Epithelial cell of alveolus of lung (primary cell): Measurements from ENCODE around the gene TSPAN6. TPM values are rescaled to one million over a fixed set of nuclear protein-coding genes. Genes with fewer than 3 reads are reported as not detected.

Experiments used
- total RNA-seq: library from RNA; depleted of rRNA; stranded (reverse); fragments of >200 nt; gene quantifications from 2 replicates; pipeline ENCODE4 v1.2.1, GENCODE V29; 2015

Gene TSPAN6
- total RNA-seq = 26.2 and 28.2 TPM in 2 replicates

DNA sequence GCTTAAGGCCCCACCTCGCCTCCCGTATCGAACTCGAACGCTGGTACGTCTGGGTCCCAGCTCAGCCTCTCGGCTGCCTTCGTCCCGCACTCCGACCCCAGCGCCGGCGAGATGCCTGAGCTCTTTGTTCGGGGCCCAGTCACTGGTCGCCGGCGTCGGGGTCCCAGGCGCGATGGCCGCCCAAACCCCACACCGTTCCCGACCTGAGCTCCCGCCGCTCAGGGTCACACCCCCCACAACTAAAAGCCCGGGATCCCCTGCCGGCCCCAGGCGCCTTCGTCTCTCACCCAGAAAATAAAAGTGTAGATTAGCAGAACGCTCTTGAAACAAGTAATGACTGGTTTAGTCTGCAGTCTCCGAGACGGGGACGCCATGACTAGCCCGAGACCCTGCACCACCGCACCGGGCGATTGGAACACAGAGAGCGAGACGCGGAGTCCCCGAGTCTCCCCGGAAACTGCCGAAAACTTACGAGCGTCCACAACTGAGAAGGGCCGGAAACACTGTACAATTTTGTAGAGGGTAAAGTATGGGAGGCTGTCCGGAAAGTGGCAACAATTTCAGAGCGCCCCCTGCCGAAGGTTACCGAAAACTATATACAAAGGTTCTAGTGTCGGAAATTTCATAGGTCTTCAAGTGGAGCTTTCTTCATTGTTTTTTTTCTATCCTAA, at the start of gene TSPAN6:
TSS of gene TSPAN6 (minus strand) at position 486 of the 671 bp plus-strand sequence. CDS start at position 374, 112 bp downstream.

GRCh38 chrX:100643956-100644860, 7.6 kb upstream of the TSPAN6 start, which contains the start of gene SRPX2:
Gene SRPX2, plus strand, starts transcription at chrX:100644199. Its CDS starts 2,124 bp downstream, at chrX:100646323.

GRCh38 chrX:100584611-100585010, 52.0 kb downstream of the TSPAN6 start, which contains the start of gene TNMD:
Gene TNMD, plus strand, starts transcription at chrX:100584936. Its CDS starts 83 bp downstream, at chrX:100585019.

Other genes with a start within 250 kb of the TSPAN6 start
- gene PCDH19, start 226.5 kb downstream of the TSPAN6 start, total RNA-seq = under 0.01 TPM in 2 replicates
- not detected in 2 replicates for gene TNMD, start 51.9 kb downstream of the TSPAN6 start, total RNA-seq
- 17.9 and 79.9 TPM in 2 replicates for gene SRPX2, start 7.4 kb upstream of the TSPAN6 start, total RNA-seq
- 3.4 and 5.9 TPM in 2 replicates for gene SYTL4, start 95.3 kb upstream of the TSPAN6 start, total RNA-seq
- 14.4 and 20.0 TPM in 2 replicates for gene CSTF2, start 183.6 kb upstream of the TSPAN6 start, total RNA-seq
- not detected in 2 replicates for gene NOX1, start 237.6 kb upstream of the TSPAN6 start, total RNA-seq